G401.6 (cell line): ENCODE data around the gene USO1.
"Not testable (repeated sequence)": the region's sequence is repeated elsewhere in the genome, so short reads cannot be mapped to it uniquely, and the experiment has no call there.

Experiments used
- FAIRE-seq: peaks from 2 replicates; lab custom pipeline; 2012; peaks lifted over from hg19 to GRCh38; lab: Jason Lieb, UNC

USO1 gene

DNA sequence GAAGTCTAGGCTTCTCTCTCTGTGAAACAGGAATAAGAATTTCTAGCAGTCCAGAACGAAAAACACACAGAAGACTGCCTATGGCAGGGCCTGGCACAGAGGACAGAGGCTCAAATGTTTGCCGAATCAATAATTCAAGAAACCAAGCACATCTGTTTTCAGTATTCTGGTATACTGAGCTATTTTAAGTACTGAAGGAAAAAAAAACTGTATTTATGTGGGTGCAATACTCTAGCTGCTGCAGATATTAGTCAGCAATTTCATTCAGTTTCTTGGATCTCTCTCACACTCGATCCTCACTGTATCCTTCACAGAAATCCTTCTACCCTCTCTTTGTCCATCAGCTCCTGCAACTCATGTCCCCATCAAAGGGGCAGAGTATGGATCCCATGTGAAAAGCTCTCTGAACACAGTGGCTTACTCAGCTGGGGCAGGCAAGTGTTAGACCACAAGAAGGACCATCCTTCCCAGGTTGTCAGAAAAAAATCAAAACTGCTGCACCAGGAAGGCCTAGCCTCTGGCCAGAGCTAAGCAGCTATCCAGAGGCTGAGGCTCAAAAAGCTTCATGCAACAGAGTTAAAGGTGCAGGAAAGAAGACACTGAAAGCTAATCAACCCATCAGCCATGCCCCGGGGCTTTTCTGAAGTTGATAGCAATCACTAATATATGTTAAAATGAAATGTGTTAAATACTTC, 9.1 kb upstream of the USO1 start:
- no peak for FAIRE-seq

DNA sequence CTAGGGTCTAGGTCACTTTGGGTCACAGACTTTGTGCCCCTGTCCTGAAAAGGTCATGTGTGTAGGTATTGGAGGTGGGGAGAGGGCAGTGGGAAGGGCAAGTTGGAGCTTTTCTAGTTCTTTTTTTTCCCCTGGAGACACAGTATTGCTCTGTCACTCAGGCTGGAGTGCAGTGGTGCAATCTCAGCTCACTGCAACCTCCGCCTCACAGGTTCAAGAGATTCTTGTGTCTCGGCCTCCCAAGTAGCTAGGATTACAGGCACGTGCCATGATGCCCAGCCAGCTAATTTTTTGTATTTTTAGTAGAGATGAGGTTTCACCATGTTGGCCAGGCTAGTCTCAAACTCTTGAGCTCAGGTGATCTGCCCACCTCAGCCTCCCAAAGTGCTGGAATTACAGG, 8.3 kb upstream of the USO1 start:
- not testable (repeated sequence) for FAIRE-seq

DNA sequence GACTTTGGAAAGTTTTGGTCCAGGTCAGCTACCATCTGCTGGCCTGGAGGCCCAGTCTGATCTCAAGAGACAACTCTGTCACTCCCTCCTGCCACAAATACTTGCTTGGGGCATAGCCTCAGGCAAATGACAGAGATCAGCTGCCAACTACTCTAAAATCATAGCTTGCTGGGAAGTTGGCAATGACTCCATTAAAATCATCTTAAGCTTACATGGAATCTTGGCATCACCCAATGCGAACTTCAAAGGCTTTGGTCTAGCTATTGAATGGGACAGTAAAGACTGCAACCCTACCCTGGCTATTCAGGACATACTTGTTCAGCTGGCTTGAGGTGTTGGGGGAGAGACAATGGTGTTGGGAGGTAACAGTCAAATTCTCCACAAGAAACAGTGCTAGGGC, 7.0 kb upstream of the USO1 start:
- no peak for FAIRE-seq

DNA sequence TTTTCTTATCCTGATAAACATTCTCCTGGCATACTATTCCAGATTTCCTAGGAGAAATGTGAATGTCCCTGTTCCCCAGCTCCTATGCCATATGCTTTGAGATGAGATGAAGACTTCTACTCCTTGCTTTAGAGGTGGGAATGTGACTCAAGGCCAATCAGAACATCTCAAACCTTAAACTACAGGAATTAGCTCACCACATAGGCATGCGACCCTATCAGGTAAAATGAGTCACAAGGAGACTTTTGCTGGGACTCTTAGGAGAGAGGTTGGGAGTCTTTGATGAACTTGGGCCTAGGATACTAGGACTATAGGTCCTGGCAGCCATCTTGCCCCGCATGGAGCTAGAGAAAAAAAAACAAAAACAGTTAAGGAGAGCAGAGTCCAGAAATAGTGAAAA, 5.8 kb upstream of the USO1 start:
- FAIRE-seq, result no peak

DNA sequence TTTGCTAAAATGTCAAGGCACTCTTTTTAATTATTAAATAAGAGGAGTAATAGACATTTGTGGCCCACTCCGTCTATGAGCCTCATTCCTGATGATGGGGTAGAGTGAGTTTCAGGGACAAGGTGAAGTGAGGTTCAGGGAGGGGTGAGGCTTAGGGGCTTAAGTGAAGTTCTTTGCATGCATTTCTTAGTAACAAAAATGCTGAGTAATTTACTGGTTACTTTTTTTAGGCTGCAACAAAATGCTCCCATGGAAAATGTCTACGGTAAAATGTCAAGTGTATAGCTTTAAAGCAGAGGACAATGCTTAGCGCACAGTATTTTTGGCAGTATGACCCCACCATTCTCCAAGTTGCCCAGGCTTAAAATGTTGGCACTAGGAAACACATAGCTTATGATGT, 2.0 kb upstream of the USO1 start:
- FAIRE-seq, result no peak

DNA sequence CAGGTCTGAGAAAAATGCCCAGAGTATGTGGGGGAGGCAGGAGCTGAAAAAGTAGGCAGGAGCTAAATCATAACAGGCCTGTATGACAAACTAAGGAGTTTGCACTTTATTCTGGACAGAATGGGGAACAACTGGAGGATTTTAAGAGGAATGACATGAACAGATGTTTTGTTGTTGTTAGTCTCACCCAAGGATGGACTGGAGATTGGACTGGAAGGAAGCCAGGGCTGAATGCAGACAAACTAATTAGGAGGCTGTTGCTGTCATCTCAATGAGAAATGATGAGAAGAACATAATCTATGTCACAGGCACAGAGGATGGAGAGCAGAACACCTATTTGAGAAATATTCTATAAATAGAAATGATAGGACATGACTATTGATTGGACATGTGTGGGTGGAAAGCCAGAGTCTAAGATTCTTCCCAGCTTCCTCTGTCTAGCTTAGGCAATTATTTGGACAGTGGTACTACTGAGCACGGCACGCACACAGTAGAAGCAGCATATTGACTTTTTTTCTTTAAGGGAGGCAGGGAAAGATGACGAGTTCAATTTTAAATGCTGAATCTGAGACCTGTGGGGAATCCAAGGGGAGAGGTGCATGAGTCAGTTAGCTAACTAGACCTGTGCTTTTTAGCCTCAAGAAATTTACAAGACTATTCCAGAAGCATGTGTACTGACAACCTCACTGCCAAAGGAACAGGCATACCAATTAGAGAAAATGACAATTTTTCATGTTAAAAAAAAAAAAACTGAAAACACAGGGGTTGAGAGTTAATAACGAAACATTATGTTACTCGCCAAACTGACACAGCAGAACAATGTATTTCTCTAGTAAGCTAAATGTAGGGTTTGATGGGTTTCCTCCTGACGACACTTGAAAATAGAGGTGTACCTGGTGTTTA, 963 bp upstream of the USO1 start:
- no peak for FAIRE-seq

DNA sequence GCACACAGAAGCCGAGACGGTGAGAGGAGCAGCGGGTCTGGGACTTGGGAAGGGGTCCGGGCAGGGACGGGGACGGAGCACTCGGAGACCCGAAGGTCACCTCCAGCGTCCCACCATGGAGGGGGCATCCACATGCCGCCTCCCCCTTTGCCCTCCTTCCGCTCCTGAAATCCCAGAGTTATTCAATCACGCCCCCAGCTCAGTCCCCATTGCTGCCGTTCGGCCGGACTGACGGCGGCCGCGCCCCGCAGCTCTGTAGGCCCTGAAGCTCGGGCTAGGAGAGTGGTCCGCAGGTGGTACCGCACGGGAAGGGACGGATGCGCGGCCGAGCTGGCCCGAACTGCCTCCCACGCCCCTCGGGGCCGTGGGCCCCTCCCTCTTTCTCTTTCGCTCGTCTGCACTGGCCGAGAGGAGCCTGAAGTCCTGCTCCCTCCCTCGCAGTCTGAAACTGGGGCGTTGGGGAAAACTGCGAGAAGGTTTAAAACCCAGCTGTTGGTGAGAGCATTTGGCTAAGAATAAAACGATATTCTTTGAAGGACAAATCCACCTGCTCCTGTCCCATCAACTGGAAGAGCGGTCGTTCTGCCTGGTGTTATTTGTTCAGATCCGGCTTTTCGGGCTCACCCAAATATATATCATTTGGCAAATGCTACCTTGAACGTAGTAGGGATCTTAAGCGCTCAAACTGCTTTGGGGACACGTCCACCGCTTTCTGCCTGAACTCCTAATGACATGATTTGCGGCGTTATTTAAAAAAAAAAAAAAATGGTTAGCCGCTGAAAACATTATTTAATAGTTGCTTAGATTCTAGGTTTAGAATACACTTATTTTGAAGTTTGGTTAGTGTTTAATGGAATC, 719 bp downstream of the USO1 start:
- FAIRE-seq, result no peak

DNA sequence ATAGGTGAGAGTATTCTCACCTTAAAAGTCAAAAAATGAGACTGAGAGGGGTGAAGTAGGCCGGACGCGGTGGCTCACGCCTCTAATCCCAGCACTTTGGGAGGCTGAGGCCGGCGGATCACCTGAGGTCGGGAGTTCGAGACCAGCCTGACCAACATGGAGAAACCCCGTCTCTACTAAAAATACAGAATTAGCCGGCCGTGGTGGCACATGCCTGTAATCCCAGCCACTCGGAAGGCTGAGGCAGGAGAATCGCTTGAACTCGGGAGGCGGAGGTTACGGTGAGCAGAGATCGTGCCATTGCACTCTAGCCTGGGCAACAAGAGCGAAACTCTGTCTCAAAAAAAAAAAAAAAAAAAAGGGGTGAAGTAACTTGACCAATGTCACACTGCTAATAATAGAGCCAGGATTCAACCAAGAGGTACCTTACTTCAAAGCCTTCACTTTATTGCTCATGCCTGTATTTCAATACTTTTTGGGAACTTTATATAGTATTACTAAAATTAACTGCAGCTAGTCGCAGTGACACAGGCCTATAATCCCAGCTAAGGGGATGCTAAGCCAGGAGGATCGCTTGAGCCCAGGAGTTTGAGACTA, 1.7 kb downstream of the USO1 start:
- not testable (repeated sequence) for FAIRE-seq

DNA sequence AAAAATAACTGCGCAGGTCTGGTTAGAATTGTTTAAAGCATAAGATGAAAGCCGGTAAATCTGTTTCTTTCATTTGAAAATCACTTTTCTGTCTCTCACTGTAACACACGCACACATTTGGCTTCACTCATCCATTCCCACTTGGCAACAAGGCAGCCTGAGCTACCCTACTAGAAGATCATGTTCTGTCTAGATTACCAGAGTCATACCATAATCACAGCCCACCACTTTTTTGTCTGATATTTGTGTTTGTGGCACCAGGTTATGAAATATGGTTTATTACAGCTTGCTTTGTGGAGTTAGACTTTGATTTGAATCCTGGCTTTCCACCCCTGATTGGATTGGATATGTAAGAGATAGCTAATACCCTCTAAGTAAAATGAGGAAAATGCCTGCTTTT, 2.2 kb downstream of the USO1 start:
- FAIRE-seq, result no peak

DNA sequence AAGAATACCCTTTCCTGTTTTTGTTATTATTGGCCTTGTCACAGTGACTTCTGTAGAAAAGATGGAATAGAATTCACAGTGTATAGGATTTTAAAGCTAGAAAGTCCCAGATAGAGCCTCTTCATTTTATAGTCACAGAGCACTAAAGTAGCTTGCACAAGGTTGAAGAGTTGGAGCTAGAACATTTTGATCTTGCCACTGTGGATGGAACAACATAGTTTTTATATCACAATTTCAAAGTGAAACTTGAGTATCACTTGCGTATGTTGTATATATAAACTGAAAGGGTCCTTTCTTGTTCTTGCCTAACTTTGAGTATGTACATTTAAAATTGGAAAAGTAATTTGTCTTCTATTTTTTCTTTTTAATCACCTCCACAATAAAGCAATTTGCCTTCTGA, 2.7 kb downstream of the USO1 start:
- FAIRE-seq, result no peak

DNA sequence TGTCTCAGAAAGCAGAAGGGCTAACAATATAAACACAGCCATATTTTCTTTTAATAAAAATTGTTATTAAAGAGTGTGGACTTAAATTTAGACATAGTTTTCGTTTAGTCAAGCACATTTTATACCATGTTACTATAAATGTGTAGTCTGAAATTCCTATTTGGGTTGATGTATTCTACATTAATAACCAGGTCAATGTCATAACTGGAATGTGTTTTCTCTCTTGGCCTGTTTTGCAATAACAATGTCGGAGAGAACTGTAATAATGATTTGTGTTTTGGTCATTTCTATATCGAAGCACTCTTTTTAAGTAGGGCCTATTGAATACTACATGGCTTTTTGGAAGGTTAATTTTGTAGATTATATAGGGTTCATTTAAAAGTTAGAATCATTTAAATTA, 5.5 kb downstream of the USO1 start:
- no peak for FAIRE-seq

DNA sequence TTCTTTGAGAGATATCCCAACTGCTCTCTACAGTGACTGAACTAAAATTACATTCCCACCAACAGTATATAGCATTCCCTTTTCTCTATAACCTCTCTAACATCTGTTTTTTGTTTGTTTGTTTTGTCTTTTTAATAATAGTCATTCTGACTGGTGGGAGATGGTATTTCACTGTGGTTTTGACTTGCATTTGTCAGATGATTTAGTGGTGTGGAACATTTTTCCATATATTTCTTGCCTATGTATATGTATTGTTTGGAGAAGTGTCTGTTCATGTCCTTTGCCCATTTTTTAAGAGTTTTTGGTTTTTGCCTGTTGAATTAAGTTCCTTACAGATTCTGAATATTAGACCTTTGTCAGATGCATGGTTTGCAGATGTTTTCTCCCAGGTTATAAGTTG, 9.0 kb downstream of the USO1 start:
- no peak for FAIRE-seq

DNA sequence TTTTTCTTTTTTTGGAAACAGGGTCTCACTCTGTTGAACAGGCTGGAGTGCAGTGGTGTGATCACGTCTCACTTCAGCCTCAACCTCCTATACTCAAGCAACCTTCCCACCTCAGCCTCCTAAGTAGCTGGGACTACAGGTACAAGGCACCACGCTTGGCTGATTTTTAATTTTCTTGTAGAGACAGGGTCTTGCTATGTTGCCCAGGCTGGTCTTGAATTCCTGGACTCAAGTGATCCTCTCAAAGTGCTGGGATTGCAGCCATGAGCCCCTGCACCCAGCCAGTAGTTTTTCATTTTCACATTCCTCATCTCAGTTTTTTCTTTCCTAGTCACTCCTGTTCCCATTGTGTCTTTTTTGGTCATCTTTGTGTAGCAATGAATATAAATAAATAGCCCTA, 11.1 kb downstream of the USO1 start:
- no peak for FAIRE-seq

DNA sequence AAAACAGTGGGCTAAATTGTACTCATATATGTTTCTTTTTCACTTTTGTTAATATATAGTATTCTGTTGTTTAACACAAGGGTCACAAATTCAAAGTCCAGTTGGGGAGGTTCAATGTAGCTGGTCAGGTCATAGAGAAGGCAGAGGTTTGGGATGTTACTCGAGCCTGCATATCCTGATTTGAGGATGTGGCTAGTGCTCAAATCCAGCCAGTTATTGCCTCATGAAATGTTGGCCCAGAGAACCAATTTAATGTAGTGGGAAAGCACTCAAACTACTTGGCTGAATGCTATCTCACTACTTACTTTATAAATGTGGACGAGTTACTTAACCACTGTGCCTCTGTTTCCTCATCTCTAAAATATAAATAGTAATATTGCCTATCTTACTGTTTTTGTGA, 12.5 kb downstream of the USO1 start:
- no peak for FAIRE-seq

DNA sequence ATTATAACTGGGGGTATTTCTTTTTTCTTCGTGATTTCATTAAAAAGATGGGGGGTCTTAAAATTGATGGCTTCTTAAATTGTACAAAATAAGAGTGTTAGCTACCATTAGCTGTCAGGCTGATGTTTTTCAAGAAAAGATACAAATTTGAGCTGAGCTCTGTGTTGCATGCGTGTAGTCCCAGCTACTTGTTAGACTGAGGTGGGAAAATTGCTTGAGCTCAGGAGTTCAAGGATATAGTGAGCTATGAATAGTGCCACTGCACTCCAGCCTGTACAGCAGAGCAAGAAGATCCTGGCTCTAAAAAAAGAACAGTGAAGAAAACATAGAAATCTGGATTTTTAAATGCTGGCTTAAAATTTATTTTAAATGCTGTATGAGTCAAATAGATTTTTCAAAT, 13.0 kb downstream of the USO1 start:
- FAIRE-seq, result no peak

DNA sequence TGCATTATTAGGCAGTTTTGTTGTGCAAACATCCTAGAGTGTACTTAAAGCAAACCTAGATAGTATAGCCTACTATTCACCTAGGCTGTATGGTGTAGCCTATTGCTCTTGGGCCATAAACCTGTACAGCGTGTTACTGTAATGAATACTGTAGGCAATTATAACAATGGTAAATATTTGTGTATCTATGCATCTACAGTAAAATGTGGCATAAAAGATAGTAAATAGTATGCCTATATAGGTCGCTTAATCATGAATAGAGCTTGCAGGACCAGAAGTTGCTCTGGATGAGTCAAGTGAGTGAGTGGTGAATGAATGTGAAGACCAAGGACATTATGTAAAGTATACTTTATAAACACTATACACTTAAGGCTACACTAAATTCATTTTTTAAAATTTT, 16.6 kb downstream of the USO1 start:
- no peak for FAIRE-seq

DNA sequence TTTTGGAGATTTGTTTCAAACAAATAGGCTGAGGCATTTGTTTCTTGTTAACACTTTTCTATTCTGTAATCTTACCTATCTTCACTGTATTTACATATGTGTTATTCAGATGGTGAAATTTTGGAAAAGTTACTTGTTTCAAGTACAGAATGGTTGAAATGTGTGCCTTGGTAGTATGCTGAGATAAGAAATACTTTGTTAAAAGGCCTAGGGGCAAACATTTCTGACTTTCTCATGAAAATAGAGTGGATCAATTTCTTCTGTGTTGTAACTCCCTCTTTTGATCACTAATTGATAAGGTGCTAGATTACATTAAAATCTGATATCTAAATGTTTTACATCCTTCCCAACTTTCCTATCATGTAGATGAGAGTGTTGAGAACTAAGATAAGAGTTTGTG, 18.1 kb downstream of the USO1 start:
- no peak for FAIRE-seq

DNA sequence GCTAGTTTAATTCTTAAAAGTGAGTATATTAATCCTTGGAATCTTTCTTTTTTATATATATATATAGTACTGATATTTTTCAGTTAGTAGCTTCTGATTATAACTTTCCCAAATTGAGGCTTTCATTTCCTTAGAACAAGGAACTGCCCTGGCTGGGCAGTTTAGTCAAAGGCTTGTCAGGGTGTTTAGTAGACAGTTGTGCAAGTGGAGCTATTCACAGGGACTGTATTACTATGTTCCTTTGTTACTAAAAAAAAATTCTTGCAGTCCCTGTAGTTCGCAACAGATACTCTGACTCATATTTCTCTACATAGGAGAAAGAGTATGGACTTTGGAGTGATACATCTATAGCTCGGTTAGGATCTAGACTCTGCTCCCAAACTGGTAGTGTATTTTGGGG, 20.8 kb downstream of the USO1 start:
- no peak for FAIRE-seq

DNA sequence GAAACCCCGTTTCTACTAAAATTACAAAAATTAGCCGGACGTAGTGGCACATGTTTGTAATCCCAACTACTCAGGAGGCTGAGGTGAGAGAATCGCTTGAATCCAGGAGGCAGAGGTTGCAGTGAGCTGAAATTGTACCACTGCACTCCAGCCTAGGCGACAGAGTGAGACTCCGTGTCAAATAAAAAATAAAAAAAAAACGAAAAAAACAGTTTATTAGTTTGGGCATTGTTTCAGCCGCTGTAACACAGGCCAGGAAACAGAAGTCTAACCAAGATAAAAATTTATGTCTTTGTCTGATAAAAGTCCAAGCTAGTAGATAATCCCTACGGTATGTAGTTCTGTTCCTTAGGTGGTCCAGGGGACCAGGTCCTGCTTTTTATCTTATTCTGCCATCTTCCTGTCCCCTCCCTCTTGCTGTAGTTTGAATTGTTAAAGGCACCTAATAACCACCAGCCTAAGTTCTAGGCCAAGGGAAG, 21.4 kb downstream of the USO1 start:
- no peak for FAIRE-seq

DNA sequence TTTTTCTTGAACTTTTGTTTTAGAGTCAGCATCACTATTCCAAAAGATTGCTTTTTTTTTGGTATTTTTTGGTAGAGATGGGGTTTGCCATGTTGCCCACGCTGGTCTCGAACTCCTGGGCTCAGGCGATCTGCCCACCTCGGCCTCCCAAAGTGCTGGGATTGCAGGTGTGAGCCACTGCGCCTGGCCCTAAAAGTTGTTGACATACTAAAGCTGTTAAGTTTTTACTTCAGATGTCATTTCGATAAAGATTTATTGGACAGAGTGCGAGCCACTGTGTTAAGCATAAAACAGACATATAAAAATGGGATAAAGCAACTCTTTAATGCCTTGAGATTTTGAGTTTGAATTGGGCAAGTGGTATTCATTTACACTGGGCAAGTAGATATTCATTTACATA, 28.3 kb downstream of the USO1 start:
- no peak for FAIRE-seq

DNA sequence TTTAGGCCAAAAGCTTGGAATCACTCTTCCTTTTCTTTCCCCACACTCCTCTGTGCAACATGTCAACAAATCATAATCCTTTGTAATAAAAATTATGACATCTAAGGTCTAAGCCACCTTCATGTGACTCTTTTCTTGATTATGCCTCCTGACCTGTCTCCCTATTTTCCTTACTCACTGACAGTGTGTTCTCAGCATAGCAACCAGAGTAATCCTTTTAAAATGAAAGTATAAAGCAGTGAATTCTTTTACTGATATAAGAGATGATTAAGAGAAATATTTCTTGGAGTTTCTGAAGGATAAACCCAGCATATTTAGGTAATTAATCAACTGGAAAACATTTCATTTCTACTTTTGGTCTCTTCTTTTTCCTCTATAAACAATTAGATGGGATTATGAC, 44.7 kb downstream of the USO1 start:
- FAIRE-seq, result no peak

DNA sequence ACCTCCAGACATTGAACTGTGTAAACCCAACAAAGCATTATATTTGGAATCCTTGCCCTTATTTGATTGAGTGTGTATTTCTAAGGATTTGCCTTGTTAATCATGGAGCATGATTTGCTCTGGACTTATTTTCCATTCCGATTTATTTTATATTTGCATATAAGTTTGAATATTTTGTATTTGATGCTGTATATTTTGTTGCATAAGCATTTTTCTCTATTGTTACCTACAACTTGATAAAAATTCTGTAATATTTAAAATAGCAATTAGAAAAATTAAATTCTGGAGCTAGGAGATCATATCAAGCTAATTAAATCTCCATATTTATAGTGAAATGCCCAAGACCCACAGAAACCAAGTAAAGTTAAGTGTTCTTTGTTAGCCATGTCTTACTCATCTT, 47.2 kb downstream of the USO1 start:
- no peak for FAIRE-seq
